Measurements from ENCODE around the gene SPTLC3. TPM values are rescaled to one million over a fixed set of nuclear protein-coding genes. Genes with fewer than 3 reads are reported as not detected.

The SPTLC3 gene
- total RNA-seq, 2 experiments from 2014 or later = not detected

- TF ChIP-seq CTCF (conservative IDR thresholded peaks at IDR 0.05; ENCODE audit: low read length) = no peak
- no peak for TF ChIP-seq EZH2phosphoT487 (IDR thresholded peaks at IDR 0.05; ENCODE audit: borderline replicate concordance, low read depth, low read length)
- Histone ChIP-seq H3K27ac (ENCODE audit: low read depth, low read length, poor library complexity, severe bottlenecking) (no peak overlapping the region), H3K9me2 (ENCODE audit: insufficient read depth, low read length) (no peaks in the 10 kb centered on the region), H3K9me3 (ENCODE audit: low read length) (no peaks in the 10 kb centered on the region), H4K20me1 (ENCODE audit: insufficient read depth, low read length) (no peaks in the 10 kb centered on the region), H2AFZ (ENCODE audit: low read length) (no peak overlapping the region), H3K79me2 (ENCODE audit: insufficient read depth, low read depth, low read length) (no peaks in the 10 kb centered on the region), H3K4me2 (ENCODE audit: low read length) (no peak overlapping the region), H3K4me3 (ENCODE audit: low read depth, low read length, poor library complexity, severe bottlenecking) (no peak overlapping the region), H3K4me1 (ENCODE audit: insufficient read depth, low read length, poor library complexity, severe bottlenecking) (no peaks in the 10 kb centered on the region), H3K36me3 (ENCODE audit: insufficient read depth, low read length) (no peaks in the 10 kb centered on the region)
- DNase-seq (ENCODE audit: low spot score) = no peak
- CTCF ChIA-PET (ENCODE audit: unreplicated experiment) = no interaction called here
- no TSS peak for BruUV-seq (replicated peaks)
- intact Hi-C loops (cut with micrococcal nuclease; ENCODE audit: unreplicated experiment) = no loop called here
- POLR2A ChIA-PET = interaction anchor here (0.6 to 1.8 kb wide), 2 partner anchors 15 to 151 kb away, joined by 3 to 4 read pairs; no protein-coding TSS in a partner anchor
Measured at GRCh38 chr20:13111249-13111911, 102.6 kb downstream of the SPTLC3 start.

GRCh38 chr20:13113731-13114130 lies 105.0 kb downstream of the SPTLC3 start:
- Histone ChIP-seq H3K36me3 (ENCODE audit: insufficient read depth, low read length) (no peaks in the 10 kb centered on the region), H3K9me2 (ENCODE audit: insufficient read depth, low read length) (no peaks in the 10 kb centered on the region), H3K4me1 (ENCODE audit: insufficient read depth, low read length, poor library complexity, severe bottlenecking) (no peaks in the 10 kb centered on the region), H3K4me2 (ENCODE audit: low read length) (no peak overlapping the region), H2AFZ (ENCODE audit: low read length) (no peak overlapping the region), H4K20me1 (ENCODE audit: insufficient read depth, low read length) (no peaks in the 10 kb centered on the region), H3K4me3 (ENCODE audit: low read depth, low read length, poor library complexity, severe bottlenecking) (no peak overlapping the region), H3K27ac (ENCODE audit: low read depth, low read length, poor library complexity, severe bottlenecking) (no peak overlapping the region), H3K79me2 (ENCODE audit: insufficient read depth, low read depth, low read length) (no peaks in the 10 kb centered on the region), H3K9me3 (ENCODE audit: low read length) (no peaks in the 10 kb centered on the region)
- POLR2A ChIA-PET = interaction anchor here (0.5 kb wide), 1 partner anchor 27 kb away, joined by 3 read pairs; no protein-coding TSS in a partner anchor
- TF ChIP-seq EZH2phosphoT487 (IDR thresholded peaks at IDR 0.05; ENCODE audit: borderline replicate concordance, low read depth, low read length) (no peak), CTCF (conservative IDR thresholded peaks at IDR 0.05; ENCODE audit: low read length) (no peak)
- BruUV-seq (replicated peaks) = no TSS peak
- CTCF ChIA-PET (ENCODE audit: unreplicated experiment) = no interaction called here
- intact Hi-C loops (cut with micrococcal nuclease; ENCODE audit: unreplicated experiment) = no loop called here
- DNase-seq (ENCODE audit: low spot score) = no peak

GRCh38 chr20:13117200-13117599 lies 108.4 kb downstream of the SPTLC3 start:
- TF ChIP-seq CTCF (conservative IDR thresholded peaks at IDR 0.05; ENCODE audit: low read length) (no peak), EZH2phosphoT487 (IDR thresholded peaks at IDR 0.05; ENCODE audit: borderline replicate concordance, low read depth, low read length) (no peak)
- no peak overlapping the region for H3K27ac ChIP-seq (ENCODE audit: low read depth, low read length, poor library complexity, severe bottlenecking)
- no peaks in the 10 kb centered on the region for H3K9me3 ChIP-seq (ENCODE audit: low read length)
- H3K4me1 ChIP-seq (ENCODE audit: insufficient read depth, low read length, poor library complexity, severe bottlenecking) = no peaks in the 10 kb centered on the region
- no peak overlapping the region for H3K4me2 ChIP-seq (ENCODE audit: low read length)
- ChIA-PET POLR2A (interaction anchor here (0.7 kb wide), 1 partner anchor 86 kb away, joined by 3 read pairs; no protein-coding TSS in a partner anchor), CTCF (ENCODE audit: unreplicated experiment) (interaction anchor here (0.6 kb wide), 2 partner anchors 62 to 249 kb away, joined by 3 to 8 read pairs; no protein-coding TSS in a partner anchor)
- no peaks in the 10 kb centered on the region for H4K20me1 ChIP-seq (ENCODE audit: insufficient read depth, low read length)
- BruUV-seq (replicated peaks) = no TSS peak
- H3K4me3 ChIP-seq (ENCODE audit: low read depth, low read length, poor library complexity, severe bottlenecking) = no peak overlapping the region
- no peaks in the 10 kb centered on the region; the same call in 1 of the 2 replicates for H3K79me2 ChIP-seq (ENCODE audit: insufficient read depth, low read depth, low read length)
- DNase-seq (ENCODE audit: low spot score) = no peak
- intact Hi-C loops (cut with micrococcal nuclease; ENCODE audit: unreplicated experiment) = loop anchor here (5.0 kb wide), 4 partner anchors 185 to 940 kb away; no protein-coding TSS in a partner anchor
- no peaks in the 10 kb centered on the region for H3K36me3 ChIP-seq (ENCODE audit: insufficient read depth, low read length)
- H3K9me2 ChIP-seq (ENCODE audit: insufficient read depth, low read length) = no peaks in the 10 kb centered on the region
- H2AFZ ChIP-seq (ENCODE audit: low read length) = no peak overlapping the region
